Upper lobe of left lung (tissue), 4 donors: ENCODE measurements around the gene MYO15A.

Source experiments
- CTCF ChIP-seq, 6 experiments: fragments of 450-650 bp in 4 of 6; fragments of 200-600 bp in 2 of 6; sonication (generic) in 2 of 6; IDR thresholded peaks; one replicate each; pipeline ENCODE4 v1.5.1; 2016 to 2019; ENCODE audit warnings: antibody characterized with exemption in 6 of 6
- POLR2A ChIP-seq, 4 donors: fragments of 450-650 bp; IDR thresholded peaks; one replicate each; pipeline ENCODE4 v1.5.1; 2016 to 2017; ENCODE audit warnings: antibody characterized with exemption in 4 of 4, mild to moderate bottlenecking in 2 of 4
- POLR2AphosphoS5 ChIP-seq, 2 donors: sonication (generic); formaldehyde crosslinking; IDR thresholded peaks; one replicate each; pipeline ENCODE4 v1.5.1; 2017; ENCODE audit warnings: antibody characterized with exemption in 2 of 2

GRCh38 chr17:18129041-18129502 is 20.5 kb downstream of the MYO15A start:
- TF ChIP-seq CTCF (IDR thresholded peaks at IDR 0.05) (no peak), POLR2A (IDR thresholded peaks at IDR 0.05) (no peak), POLR2AphosphoS5 (IDR thresholded peaks at IDR 0.05) (peak in 1 of 2 donors; percentile 18)
